ENCODE results near the gene ATE1.
A peak's percentile ranks its signal among the peaks of the same experiment; 100 is the strongest.
"Not testable (repeated sequence)": the region's sequence is repeated elsewhere in the genome, so short reads cannot be mapped to it uniquely, and the experiment has no call there.

ATE1 gene

DNA sequence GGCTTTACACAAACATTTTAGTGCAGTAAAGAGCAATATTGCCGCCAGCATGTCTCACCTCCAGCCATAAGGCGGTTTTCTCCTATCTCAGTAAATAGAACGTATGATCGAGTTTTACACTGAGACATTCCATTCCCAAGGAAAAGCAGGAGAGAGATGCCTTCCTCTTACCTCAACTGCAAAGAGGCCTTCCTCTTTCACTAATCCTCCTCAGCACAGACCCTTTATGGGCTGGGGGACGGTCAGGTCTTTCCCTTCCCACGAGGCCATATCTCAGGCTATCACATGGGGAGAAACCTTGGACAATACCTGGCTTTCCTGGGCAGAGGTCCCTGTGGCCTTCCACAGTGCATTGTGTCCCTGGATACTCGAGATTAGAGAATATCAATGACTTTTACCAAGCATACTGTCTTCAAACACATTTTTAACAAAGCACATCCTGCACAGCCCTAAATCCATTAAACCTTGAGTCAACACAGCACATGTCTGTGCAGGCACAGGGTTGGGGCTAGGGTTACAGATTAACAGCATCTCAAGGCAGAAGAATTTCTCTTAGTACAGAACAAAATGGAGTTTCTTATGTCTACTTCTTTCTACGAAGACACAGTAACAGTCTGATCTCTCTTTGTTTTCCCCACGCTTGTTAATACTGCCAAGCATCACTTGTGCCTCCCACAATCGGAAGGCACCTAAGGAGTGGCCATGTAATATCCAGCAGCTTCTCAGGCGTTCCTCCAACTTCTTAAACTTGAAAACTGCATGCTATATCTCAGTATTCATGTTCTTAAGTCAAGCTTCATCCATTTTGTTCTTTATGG, 2.6 kb upstream of the ATE1 start:
- not testable (repeated sequence) for DNase-seq (ENCODE audit: low read depth, low spot score)

- not testable (repeated sequence) for DNase-seq (ENCODE audit: low read depth, low spot score)
Observed at GRCh38 chr10:121929585-121930267, 1.9 kb upstream of the ATE1 start.

DNA sequence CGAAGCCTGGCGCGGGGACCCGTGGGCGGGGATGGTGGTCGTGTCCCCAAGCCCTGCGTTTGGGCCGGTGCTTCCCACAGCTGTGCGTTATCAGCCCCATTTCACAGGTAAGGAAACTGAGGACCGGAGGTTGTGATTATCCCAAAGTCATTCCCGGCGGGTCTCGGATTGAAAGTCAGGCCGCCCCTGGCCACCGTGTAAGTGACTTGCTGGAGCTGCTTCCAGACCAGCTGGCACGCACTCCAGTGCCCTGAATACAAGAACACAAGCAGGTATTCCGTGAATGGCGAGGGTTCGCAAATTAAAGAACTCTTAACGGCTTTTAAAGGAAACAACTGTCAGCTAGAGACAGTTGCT, 675 bp upstream of the ATE1 start:
- no peak for DNase-seq (ENCODE audit: low read depth, low spot score)

DNA sequence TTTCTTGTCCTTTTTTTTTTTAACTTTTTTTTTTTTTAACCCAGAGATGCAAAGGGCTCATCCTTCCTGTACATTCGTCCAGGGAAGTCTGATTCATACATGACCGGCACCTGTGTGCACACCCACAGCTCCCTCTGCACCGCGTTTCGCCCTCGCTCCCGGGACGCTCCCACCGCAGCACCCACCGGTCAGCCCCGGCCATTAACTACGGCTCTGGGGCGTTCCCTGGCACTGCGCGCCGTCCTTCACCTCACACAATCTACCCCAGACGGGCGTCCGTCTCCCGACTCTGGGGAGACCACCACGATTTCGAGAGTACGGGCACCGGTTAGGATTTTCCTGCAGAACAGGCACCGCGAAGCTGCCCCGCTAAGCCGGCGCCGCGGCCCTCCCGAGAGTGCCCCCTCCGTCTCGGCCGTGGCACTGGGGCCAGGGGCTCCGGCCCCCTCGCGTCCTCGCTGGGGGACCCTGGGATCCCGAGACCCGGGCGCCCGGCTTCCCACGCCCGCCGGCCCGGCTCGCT, 452 bp downstream of the ATE1 start:
- peak; percentile 1 for DNase-seq (ENCODE audit: low read depth, low spot score)

- DNase-seq (ENCODE audit: low read depth, low spot score) = no peak
Observed at GRCh38 chr10:121926671-121927317, 1.0 kb downstream of the ATE1 start.

GRCh38 chr10:121926157-121926556, 1.7 kb downstream of the ATE1 start:
- DNase-seq (ENCODE audit: low read depth, low spot score) = no peak

GRCh38 chr10:121921238-121921931, 6.4 kb downstream of the ATE1 start:
- no peak for DNase-seq (ENCODE audit: low read depth, low spot score)

GRCh38 chr10:121919666-121920065, 8.2 kb downstream of the ATE1 start:
- no peak for DNase-seq (ENCODE audit: low read depth, low spot score)

GRCh38 chr10:121918800-121919199, 9.0 kb downstream of the ATE1 start:
- not testable (repeated sequence) for DNase-seq (ENCODE audit: low read depth, low spot score)

GRCh38 chr10:121914661-121915060, 13.2 kb downstream of the ATE1 start:
- no peak for DNase-seq (ENCODE audit: low read depth, low spot score)

DNA sequence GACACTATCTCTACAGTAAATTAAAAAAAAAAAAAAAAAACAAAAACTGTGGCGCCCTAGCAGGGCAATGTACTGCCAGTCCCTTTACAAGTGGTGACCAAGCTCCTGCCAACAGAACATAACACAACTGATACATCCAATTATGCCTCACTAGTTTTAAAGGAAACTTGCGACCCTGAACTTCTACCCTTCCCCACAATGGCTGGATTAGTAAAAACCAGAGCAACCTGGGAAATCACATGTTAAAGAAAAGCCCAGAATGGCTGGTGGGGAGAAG, 16.5 kb downstream of the ATE1 start:
- no peak for DNase-seq (ENCODE audit: low read depth, low spot score)

DNA sequence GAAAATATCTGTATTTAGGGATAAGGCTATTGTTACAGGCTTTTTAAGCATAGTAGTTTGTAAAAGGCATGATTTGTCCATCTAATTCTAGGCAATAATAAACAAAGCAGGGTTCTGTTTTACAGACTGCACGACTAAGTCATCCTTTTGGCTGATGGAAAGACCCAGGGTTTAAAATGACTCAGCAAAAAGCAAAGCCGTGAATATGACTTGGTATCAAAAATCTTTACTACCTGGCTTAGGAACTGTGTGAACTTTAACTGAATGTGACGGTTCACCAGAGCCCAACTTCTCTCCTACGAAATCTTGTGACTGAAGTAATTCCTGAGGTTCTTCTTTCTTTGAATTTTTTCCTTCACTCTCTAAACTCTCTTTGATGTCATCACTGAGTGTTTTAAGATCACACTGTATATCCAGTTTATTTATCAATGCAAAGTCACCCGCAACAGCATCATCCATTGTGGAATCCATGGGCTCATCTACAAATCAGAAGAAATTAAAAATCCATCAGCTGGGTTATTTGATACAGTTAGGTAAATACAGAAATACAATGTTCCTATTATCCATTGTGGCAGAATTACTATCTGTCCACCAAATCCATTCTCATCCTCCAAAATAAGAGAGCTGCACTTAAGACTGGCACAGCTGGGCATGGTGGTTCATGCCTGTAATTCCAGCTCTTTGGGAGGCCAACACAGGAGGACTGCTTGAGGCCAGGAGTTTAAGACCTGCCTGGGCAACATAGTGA, 17.0 kb downstream of the ATE1 start:
- no peak for DNase-seq (ENCODE audit: low read depth, low spot score)

DNA sequence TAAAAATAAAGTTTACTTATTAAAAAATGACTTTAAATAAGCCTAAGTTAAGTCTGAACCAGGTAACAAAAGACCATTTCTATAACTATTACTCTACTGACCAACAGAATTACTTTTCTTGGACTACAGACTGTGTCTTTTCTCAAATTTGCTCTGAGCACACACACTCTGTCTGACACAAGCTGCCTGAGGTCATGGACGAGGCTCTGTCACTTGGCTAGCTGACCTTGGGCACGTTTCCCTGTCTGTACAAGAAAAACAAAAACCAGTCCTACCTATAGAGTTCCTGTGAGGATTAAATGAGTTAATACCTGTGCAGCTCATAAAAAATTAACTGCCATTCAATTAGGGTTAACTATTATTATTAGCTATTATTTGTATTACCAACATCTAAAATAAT, 22.9 kb downstream of the ATE1 start:
- DNase-seq (ENCODE audit: low read depth, low spot score) = no peak

DNA sequence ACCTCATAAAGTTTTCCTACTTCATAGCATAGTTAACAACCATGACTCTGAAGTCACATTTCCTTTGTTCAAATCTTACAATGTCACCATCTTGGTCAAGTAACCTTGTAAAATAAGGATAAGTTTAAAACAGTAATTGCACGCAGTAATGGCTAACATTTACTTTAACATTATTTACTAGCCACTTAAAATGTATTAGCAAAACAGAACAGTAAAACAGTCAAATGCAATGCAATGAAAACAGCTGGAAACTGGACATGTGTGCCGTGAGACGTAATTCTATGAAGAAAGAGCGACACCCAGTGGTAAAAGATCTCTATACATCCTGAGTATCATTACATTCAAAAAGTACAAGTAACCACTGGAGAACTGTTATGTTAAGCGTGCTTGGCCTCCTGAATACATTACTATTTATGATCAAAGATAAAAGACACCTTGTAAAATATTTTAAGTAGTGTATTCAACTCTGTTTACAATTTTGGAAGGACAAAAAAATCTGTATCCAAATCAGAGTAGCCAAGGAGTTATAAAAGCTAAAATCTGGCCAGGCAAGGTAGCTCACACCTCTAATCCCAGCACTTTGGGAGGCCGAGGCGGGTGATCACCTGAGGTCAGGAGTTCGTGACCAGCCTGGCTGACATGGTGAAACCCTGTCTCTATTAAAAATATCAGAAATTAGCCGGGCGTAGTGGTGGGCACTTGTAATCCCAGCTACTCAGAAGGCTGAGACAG, 27.2 kb downstream of the ATE1 start:
- no peak for DNase-seq (ENCODE audit: low read depth, low spot score)

DNA sequence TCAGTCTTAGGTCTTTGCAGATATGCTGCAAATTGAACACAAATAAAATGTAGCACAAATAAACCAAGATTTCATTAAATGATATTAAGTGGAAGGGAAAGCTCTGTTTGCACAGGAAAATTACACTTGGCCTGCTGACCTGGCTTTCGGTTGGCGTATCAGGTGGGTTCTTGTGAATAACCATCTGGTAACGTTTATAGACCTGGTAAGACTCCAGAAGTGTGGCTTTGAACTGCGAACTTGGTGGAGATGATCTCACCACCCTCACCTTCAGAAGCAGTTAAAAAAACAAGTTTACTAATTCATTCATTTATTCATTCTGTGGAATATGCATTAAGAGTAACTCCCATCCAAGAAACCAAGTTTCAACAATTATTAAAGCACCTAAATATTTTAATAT, 28.1 kb downstream of the ATE1 start:
- no peak for DNase-seq (ENCODE audit: low read depth, low spot score)

GRCh38 chr10:121891103-121891502, 36.7 kb downstream of the ATE1 start:
- no peak for DNase-seq (ENCODE audit: low read depth, low spot score)

- no peak for DNase-seq (ENCODE audit: low read depth, low spot score)
Observed at GRCh38 chr10:121889212-121889611, 38.6 kb downstream of the ATE1 start.

DNA sequence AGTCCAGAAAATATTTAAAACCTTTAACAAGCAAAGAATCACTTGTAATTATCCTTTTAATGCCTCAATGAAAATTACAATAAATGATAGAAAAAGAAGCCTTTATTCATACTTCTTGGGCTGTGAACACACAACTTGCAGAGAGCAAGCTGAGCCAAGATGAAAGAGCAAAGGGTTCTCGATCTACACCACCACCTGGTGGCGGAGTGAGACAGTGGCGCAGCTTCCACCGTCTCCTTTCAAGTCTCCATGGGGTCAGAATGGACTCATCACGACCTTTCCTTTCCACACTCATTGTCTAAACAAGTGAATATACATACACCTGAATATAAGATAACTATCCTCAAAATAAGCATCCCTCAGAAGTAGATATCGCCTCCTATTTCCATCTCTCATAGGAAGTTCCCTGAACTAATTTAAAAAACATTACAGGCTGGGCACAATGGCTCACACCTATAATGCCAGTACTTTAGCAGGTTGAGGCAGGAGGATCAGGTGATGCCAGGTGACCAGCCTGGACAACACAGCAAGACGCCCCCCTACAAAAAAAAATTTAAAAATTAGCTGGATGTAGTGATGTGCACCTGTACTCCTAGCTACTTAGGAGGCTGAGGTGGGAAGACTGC, 40.7 kb downstream of the ATE1 start:
- DNase-seq (ENCODE audit: low read depth, low spot score) = no peak

- DNase-seq (ENCODE audit: low read depth, low spot score) = no peak
Observed at GRCh38 chr10:121886181-121886580, 41.6 kb downstream of the ATE1 start.

DNA sequence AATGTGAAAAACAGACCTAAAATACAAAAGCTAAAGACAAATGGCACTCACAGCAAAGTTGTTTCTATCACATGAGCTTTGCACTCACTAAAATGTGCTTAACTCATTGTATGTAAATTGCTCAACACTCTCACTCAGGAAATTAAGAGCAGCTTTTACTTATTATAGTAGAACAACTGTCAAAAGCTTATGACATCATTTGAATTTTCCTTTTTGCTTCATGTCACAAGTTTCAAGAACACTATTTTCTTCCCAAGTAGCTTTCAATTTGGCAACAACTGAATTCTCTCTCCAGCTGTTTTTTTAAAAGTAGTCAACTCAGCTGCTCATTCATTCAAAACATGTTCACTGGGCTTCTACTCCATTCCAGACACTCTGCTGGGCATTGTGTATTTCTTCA, 46.9 kb downstream of the ATE1 start:
- DNase-seq (ENCODE audit: low read depth, low spot score) = no peak
